MM.1S (cell line): Measurements from ENCODE around the gene PDE6A.

Source experiments
- DNase-seq: peaks from one replicate; pipeline ENCODE4 v3.0.0-alpha.2; 2015
- H2AFZ ChIP-seq: fragments of 300-600 bp; sonication (generic); 2 replicates; pipeline ENCODE4 v1.6.0; 2016; ENCODE audit warnings: antibody characterized with exemption, low read length
- H3F3A ChIP-seq: fragments of 300-600 bp; sonication (generic); 2 replicates; pipeline ENCODE4 v1.6.1; 2016; ENCODE audit warnings: mild to moderate bottlenecking, antibody characterized with exemption, low read length, moderate library complexity, mixed read lengths; ENCODE audit not compliant: insufficient read depth
- H3K27ac ChIP-seq: fragments of 300-600 bp; sonication (generic); 2 replicates; pipeline ENCODE4 v1.5.1; 2016; ENCODE audit warnings: mild to moderate bottlenecking, low read length
- H3K27me3 ChIP-seq: fragments of 300-600 bp; sonication (generic); replicated peaks from 2 replicates; pipeline ENCODE4 v1.6.0; 2016; ENCODE audit warnings: low read length; ENCODE audit not compliant: insufficient read depth
- H3K36me3 ChIP-seq: fragments of 300-600 bp; sonication (generic); replicated peaks from 2 replicates; pipeline ENCODE4 v1.6.1; 2016; ENCODE audit warnings: mild to moderate bottlenecking, low read length, mixed read lengths; ENCODE audit not compliant: insufficient read depth
- H3K4me1 ChIP-seq: fragments of 300-600 bp; sonication (generic); 2 replicates; pipeline ENCODE4 v1.6.1; 2016; ENCODE audit warnings: low read length, mixed read lengths
- H3K4me2 ChIP-seq: fragments of 300-600 bp; sonication (generic); 2 replicates; pipeline ENCODE4 v1.6.0; 2016; ENCODE audit warnings: low read depth, low read length
- H3K4me3 ChIP-seq: fragments of 300-600 bp; sonication (generic); 2 replicates; pipeline ENCODE4 v1.5.1; 2016; ENCODE audit warnings: low read length, mixed read lengths
- H3K79me2 ChIP-seq: fragments of 300-600 bp; sonication (generic); 2 replicates; pipeline ENCODE4 v1.6.1; 2016; ENCODE audit warnings: mixed run types, low read length, mixed read lengths
- H3K9ac ChIP-seq: fragments of 300-600 bp; sonication (generic); 2 replicates; pipeline ENCODE4 v1.6.1; 2016; ENCODE audit warnings: low read length, mixed read lengths
- H3K9me2 ChIP-seq: fragments of 300-600 bp; sonication (generic); replicated peaks from 2 replicates; pipeline ENCODE4 v1.6.1; 2016; ENCODE audit warnings: mild to moderate bottlenecking, low read length, mixed read lengths; ENCODE audit not compliant: insufficient read depth
- H3K9me3 ChIP-seq: fragments of 300-600 bp; sonication (generic); replicated peaks from 2 replicates; pipeline ENCODE4 v1.6.1; 2016; ENCODE audit warnings: mild to moderate bottlenecking, low read length, mixed read lengths; ENCODE audit not compliant: insufficient read depth
- H4K20me1 ChIP-seq: fragments of 300-600 bp; sonication (generic); 2 replicates; pipeline ENCODE4 v1.6.1; 2016; ENCODE audit warnings: mild to moderate bottlenecking, low read length, moderate library complexity, mixed read lengths; ENCODE audit not compliant: insufficient read depth
- EZH2 ChIP-seq: fragments of 300-600 bp; sonication (generic); optimal IDR thresholded peaks from 2 replicates; pipeline ENCODE3; 2017; ENCODE audit warnings: low read depth, mild to moderate bottlenecking, antibody characterized with exemption, low read length, mixed read lengths
- EZH2phosphoT487 ChIP-seq: fragments of 300-600 bp; sonication (generic); IDR thresholded peaks from 2 replicates; pipeline ENCODE4 v1.6.1; 2018; ENCODE audit warnings: antibody characterized with exemption, low read length
- TF ChIP-seq, protein P1 (sequence below): fragments of 300-600 bp; sonication (generic); IDR thresholded peaks from 2 replicates; pipeline ENCODE4 v1.5.1; 2016; ENCODE audit warnings: antibody characterized with exemption, low read length, mixed read lengths

The PDE6A gene

DNA sequence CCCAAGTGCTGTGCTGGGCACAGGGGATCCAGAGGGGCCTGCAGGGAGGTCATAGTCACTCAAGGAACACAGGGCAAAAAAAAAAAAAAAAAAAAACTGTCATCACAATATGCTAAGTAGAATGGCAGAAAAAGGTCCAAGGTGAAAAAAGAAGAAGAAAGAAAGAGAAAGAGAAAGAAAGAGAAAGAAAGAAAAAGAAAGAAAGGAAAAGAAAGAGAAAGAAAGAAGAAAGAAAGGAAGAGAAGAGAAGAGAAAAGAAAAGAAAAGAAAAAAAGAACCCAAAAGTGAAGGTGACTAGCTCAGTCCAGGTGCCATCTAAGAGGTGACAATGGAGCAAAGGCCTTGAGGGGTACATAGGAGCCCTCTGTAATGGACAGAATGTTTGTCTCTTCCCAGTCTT, 73.9 kb downstream of the PDE6A start:
- no peaks in the 10 kb centered on the region for H3K36me3 ChIP-seq
- H3F3A ChIP-seq = no peaks in the 10 kb centered on the region
- no peaks in the 10 kb centered on the region for H4K20me1 ChIP-seq
- no peaks in the 10 kb centered on the region for H3K9me3 ChIP-seq
- H2AFZ ChIP-seq = no peak overlapping the region
- H3K79me2 ChIP-seq = no peaks in the 10 kb centered on the region
- H3K4me1 ChIP-seq = no peaks in the 10 kb centered on the region
- H3K27ac ChIP-seq = no peak overlapping the region
- no peak overlapping the region for H3K4me3 ChIP-seq
- no peak overlapping the region for H3K9ac ChIP-seq
- no peak for DNase-seq
- no peaks in the 10 kb centered on the region for H3K9me2 ChIP-seq
- H3K27me3 ChIP-seq = no peaks in the 10 kb centered on the region
- TF ChIP-seq EZH2phosphoT487 (no peak), EZH2 (no peak)
- TF ChIP-seq, protein P1, sequence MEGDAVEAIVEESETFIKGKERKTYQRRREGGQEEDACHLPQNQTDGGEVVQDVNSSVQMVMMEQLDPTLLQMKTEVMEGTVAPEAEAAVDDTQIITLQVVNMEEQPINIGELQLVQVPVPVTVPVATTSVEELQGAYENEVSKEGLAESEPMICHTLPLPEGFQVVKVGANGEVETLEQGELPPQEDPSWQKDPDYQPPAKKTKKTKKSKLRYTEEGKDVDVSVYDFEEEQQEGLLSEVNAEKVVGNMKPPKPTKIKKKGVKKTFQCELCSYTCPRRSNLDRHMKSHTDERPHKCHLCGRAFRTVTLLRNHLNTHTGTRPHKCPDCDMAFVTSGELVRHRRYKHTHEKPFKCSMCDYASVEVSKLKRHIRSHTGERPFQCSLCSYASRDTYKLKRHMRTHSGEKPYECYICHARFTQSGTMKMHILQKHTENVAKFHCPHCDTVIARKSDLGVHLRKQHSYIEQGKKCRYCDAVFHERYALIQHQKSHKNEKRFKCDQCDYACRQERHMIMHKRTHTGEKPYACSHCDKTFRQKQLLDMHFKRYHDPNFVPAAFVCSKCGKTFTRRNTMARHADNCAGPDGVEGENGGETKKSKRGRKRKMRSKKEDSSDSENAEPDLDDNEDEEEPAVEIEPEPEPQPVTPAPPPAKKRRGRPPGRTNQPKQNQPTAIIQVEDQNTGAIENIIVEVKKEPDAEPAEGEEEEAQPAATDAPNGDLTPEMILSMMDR = no peak
- no peak overlapping the region for H3K4me2 ChIP-seq

DNA sequence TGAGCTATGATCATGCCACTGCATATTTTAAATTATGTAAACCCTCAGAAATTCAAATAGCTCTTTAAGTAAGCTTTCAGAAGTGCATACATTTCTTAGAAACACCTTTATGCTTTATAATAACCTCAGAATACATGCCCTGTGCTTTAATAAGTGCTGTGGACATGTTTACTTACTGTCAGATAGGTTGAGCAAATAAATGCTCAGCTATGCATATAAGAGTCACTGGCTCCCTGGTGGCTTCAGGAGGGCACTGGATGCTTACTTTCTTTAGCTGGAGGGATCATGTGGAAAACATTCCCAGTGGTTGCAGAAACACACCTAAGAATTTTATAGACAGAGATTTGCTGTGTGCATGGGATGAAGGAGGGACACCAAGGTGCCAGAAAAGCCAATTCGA, 74.4 kb downstream of the PDE6A start:
- H3K27ac ChIP-seq = no peak overlapping the region
- TF ChIP-seq, protein P1 = no peak
- TF ChIP-seq EZH2phosphoT487 (no peak), EZH2 (no peak)
- no peaks in the 10 kb centered on the region for H3K79me2 ChIP-seq
- no peak overlapping the region for H3K4me3 ChIP-seq
- no peak overlapping the region for H2AFZ ChIP-seq
- H3K27me3 ChIP-seq = no peaks in the 10 kb centered on the region
- H4K20me1 ChIP-seq = no peaks in the 10 kb centered on the region
- DNase-seq = no peak
- H3K9ac ChIP-seq = no peak overlapping the region
- H3K36me3 ChIP-seq = no peaks in the 10 kb centered on the region
- H3K4me2 ChIP-seq = no peak overlapping the region
- H3K4me1 ChIP-seq = no peaks in the 10 kb centered on the region
- no peaks in the 10 kb centered on the region for H3K9me3 ChIP-seq
- no peaks in the 10 kb centered on the region for H3K9me2 ChIP-seq
- H3F3A ChIP-seq = no peaks in the 10 kb centered on the region

DNA sequence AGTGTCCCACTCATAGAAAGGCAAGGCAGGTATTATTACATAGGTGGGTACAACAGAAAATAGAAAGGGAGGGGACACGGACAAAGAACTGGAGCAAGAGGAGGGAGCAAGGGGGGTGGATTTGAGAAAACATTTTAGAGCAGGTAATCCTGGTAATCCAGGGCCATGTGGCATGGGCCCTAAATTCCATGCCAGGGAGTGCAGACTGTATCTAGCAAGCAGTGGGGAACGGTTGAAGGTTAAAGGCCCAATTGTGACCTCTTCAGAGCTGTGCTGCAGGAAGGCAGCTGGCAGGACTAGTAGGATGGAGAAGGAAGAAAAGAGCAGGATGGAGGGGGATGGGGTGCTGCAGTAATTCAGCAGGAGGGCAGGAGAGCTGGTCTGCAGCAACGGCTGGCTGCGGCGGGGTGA, 75.2 kb downstream of the PDE6A start:
- Histone ChIP-seq H3K9me3 (no peaks in the 10 kb centered on the region), H3F3A (no peaks in the 10 kb centered on the region), H3K27me3 (no peaks in the 10 kb centered on the region), H3K9ac (no peak overlapping the region), H3K4me2 (no peak overlapping the region), H3K4me3 (no peak overlapping the region), H3K27ac (no peak overlapping the region), H3K9me2 (no peaks in the 10 kb centered on the region), H2AFZ (no peak overlapping the region), H3K36me3 (no peaks in the 10 kb centered on the region), H3K4me1 (no peaks in the 10 kb centered on the region), H4K20me1 (no peaks in the 10 kb centered on the region), H3K79me2 (no peaks in the 10 kb centered on the region)
- TF ChIP-seq EZH2phosphoT487 (no peak), EZH2 (no peak)
- TF ChIP-seq, protein P1 = no peak
- no peak for DNase-seq
